ENCODE results near the gene XDH.

The XDH gene

GRCh38 chr2:31317396-31317795 is 97.1 kb downstream of the XDH start:
- no peaks in the 10 kb centered on the region for H3K27me3 ChIP-seq (ENCODE audit: insufficient read depth, poor library complexity, severe bottlenecking)
- TF ChIP-seq GABPA (IDR thresholded peaks at IDR 0.05; ENCODE audit: low read depth), result no peak
- TF ChIP-seq CTCF (IDR thresholded peaks at IDR 0.05; ENCODE audit: insufficient read depth, low read length), result no peak
- no peak for TF ChIP-seq REST (IDR thresholded peaks at IDR 0.05; ENCODE audit: insufficient replicate concordance, low read depth)
- no peak for TF ChIP-seq POLR2AphosphoS5 (IDR thresholded peaks at IDR 0.05; ENCODE audit: low read depth)
- no peak for TF ChIP-seq SPI1 (IDR thresholded peaks at IDR 0.05; ENCODE audit: borderline replicate concordance, low read depth)
- no peak for DNase-seq (ENCODE audit: low read depth in 1 of 2, low spot score in 1 of 2)
- no peak overlapping the region; the same call in 1 of the 2 replicates for H3K27ac ChIP-seq (replicated peaks)
- no peak overlapping the region for H3K4me3 ChIP-seq (replicated peaks; ENCODE audit: insufficient read depth, low read length)

DNA sequence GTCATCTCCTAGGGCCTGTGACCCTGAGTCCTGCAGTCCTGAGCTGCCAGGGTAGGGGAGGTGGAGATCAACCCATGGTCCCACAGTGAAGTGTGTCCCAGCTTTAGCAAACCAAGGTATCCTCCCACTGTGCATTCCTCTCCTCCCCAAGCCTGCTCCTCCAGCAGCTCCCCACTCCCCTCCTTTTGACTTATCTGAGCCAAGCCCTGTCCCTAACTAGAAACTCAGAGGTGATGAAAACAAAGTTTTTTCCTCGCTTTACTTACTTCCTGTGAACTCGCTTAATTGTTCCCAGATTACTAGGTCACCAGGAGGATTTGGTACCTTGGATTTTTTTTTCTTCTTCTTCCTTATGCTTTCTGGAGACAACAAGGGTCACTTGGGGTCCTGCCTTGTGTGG is 99.8 kb downstream of the XDH start:
- H3K27ac ChIP-seq (replicated peaks), result no peak overlapping the region
- TF ChIP-seq REST (IDR thresholded peaks at IDR 0.05; ENCODE audit: insufficient replicate concordance, low read depth) (no peak), GABPA (IDR thresholded peaks at IDR 0.05; ENCODE audit: low read depth) (no peak), CTCF (IDR thresholded peaks at IDR 0.05; ENCODE audit: insufficient read depth, low read length) (no peak), POLR2AphosphoS5 (IDR thresholded peaks at IDR 0.05; ENCODE audit: low read depth) (no peak), SPI1 (IDR thresholded peaks at IDR 0.05; ENCODE audit: borderline replicate concordance, low read depth) (no peak)

DNA sequence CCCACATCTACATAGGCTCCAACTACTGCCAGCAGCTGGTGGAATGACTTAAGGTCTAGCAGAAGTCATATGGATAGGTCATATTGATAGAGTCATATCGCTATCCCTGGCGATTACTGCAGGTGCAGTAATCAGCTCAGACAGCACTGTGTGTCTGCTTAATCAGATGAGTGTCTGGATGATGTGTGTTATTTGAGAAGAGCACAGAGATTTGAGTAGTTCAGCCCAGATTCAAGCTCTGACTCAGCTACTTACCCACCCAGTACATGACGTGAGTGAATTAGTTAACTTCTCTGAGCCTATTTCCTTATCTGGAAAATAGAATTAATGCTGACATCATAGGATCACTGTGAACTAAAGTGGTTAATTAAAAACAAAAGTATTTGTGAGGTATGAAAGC is 101.6 kb downstream of the XDH start:
- Histone ChIP-seq H3K27ac (replicated peaks) (no peak overlapping the region), H3K4me3 (replicated peaks; ENCODE audit: insufficient read depth, low read length) (no peak overlapping the region), H3K27me3 (ENCODE audit: insufficient read depth, poor library complexity, severe bottlenecking) (no peaks in the 10 kb centered on the region)
- TF ChIP-seq REST (IDR thresholded peaks at IDR 0.05; ENCODE audit: insufficient replicate concordance, low read depth), result no peak
- no peak for TF ChIP-seq SPI1 (IDR thresholded peaks at IDR 0.05; ENCODE audit: borderline replicate concordance, low read depth)
- TF ChIP-seq POLR2AphosphoS5 (IDR thresholded peaks at IDR 0.05; ENCODE audit: low read depth), result no peak
- no peak for TF ChIP-seq CTCF (IDR thresholded peaks at IDR 0.05; ENCODE audit: insufficient read depth, low read length)
- no peak for TF ChIP-seq GABPA (IDR thresholded peaks at IDR 0.05; ENCODE audit: low read depth)
- DNase-seq (ENCODE audit: low read depth in 1 of 2, low spot score in 1 of 2), result no peak

More for the DNA sequence above, 99.8 kb downstream of the XDH start:
- DNase-seq (ENCODE audit: low read depth in 1 of 2, low spot score in 1 of 2), result no peak
- H3K27me3 ChIP-seq (ENCODE audit: insufficient read depth, poor library complexity, severe bottlenecking), result no peaks in the 10 kb centered on the region
- H3K4me3 ChIP-seq (replicated peaks; ENCODE audit: insufficient read depth, low read length), result no peak overlapping the region

Measured in HL-60 (cell line).